Prostate gland (tissue), 2 donors: Measurements from ENCODE around the gene ADCY7. TPM values are rescaled to one million over a fixed set of nuclear protein-coding genes. Genes with fewer than 3 reads are reported as not detected.

Source experiments
- DNase-seq: peaks from one replicate; pipeline ENCODE4 v3.0.0-alpha.2; 2019; ENCODE audit warnings: low spot score
- H3K27ac ChIP-seq, 2 donors: fragments of 200-600 bp; sonication (generic); 2 replicates each; pipeline ENCODE4 v1.5.1; 2017 to 2019
- H3K27me3 ChIP-seq: fragments of 200-600 bp; sonication (generic); replicated peaks from 2 replicates; pipeline ENCODE4 v1.5.1; 2019; ENCODE audit not compliant: insufficient read depth
- H3K36me3 ChIP-seq, 2 donors: fragments of 200-600 bp; sonication (generic); 1 replicate in 1 of 2; 2 replicates in 1 of 2; pipeline versions ENCODE4 v1.5.1 to v1.8.1; 2017 to 2019
- H3K4me1 ChIP-seq: fragments of 200-600 bp; sonication (generic); replicated peaks from 2 replicates; pipeline ENCODE4 v1.5.1; 2019
- H3K4me3 ChIP-seq, 2 donors: fragments of 200-600 bp; sonication (generic); 2 replicates each; pipeline ENCODE4 v1.5.1; 2017 to 2019
- H3K9me3 ChIP-seq: fragments of 200-600 bp; sonication (generic); 2 replicates; pipeline ENCODE4 v1.5.1; 2017
- CTCF ChIP-seq, 4 experiments: fragments of 200-600 bp in 2 of 4; fragments of 450-650 bp in 2 of 4; sonication (generic) in 2 of 4; IDR thresholded peaks; 1 replicate in 3 of 4; 2 replicates in 1 of 4; pipeline ENCODE4 v1.5.1; 2016 to 2019; ENCODE audit warnings: antibody characterized with exemption in 4 of 4, mild to moderate bottlenecking in 2 of 4, moderate library complexity in 2 of 4
- POLR2A ChIP-seq: fragments of 450-650 bp; IDR thresholded peaks from one replicate; pipeline ENCODE4 v1.6.1; 2016; ENCODE audit warnings: antibody characterized with exemption, mild to moderate bottlenecking
- POLR2AphosphoS5 ChIP-seq: sonication (generic); formaldehyde crosslinking; IDR thresholded peaks from one replicate; pipeline ENCODE4 v1.6.1; 2017; ENCODE audit warnings: antibody characterized with exemption
- WGBS: methylation state at CpG from one replicate; pipeline ENCODE4 v1.1.5; 2018; 5-methylcytosine and 5-hydroxymethylcytosine counted together
- intact Hi-C: fragments of 100-400 bp; cut with DNase I; formaldehyde crosslinking; loops from one replicate; pipeline ENCODE4 v1.14.2; 2022
- total RNA-seq, 2 donors: library from RNA; depleted of rRNA; stranded (reverse); fragments of >200 nt; gene quantifications; one replicate each; pipeline ENCODE4 v1.1.0, GENCODE V29; 2016

The ADCY7 gene
- total RNA-seq, 2 donors from 2014 or later: 2.0 to 10.9 TPM

GRCh38 chr16:50351116-50351515, 84.8 kb downstream of the ADCY7 start:
- Histone ChIP-seq H3K27ac (no peak overlapping the region), H3K36me3 (no peaks in the 10 kb centered on the region), H3K9me3 (no peaks in the 10 kb centered on the region), H3K4me1 (no peaks in the 10 kb centered on the region), H3K27me3 (no peaks in the 10 kb centered on the region), H3K4me3 (no peak overlapping the region)
- WGBS: 91% methylated on average over 5 of the region's 5 CpGs
- TF ChIP-seq POLR2A: no peak
- TF ChIP-seq CTCF (IDR thresholded peaks at IDR 0.05): no peak
- TF ChIP-seq POLR2AphosphoS5: no peak
- intact Hi-C loops: loop anchor here (10.0 kb wide), 2 partner anchors 106 to 196 kb away; partner anchors contain the start of gene TENT4B
- DNase-seq: no peak

GRCh38 chr16:50351952-50352351, 85.6 kb downstream of the ADCY7 start:
- DNase-seq: no peak
- H3K36me3 ChIP-seq: no peaks in the 10 kb centered on the region
- 90% methylated on average over 2 of the region's 2 CpGs for WGBS
- no peak overlapping the region for H3K4me3 ChIP-seq
- H3K27ac ChIP-seq: no peak overlapping the region
- H3K27me3 ChIP-seq: no peaks in the 10 kb centered on the region
- no peaks in the 10 kb centered on the region for H3K9me3 ChIP-seq
- no peaks in the 10 kb centered on the region for H3K4me1 ChIP-seq
- intact Hi-C loops: loop anchor here (10.0 kb wide), 2 partner anchors 107 to 197 kb away; partner anchors contain the start of gene TENT4B
- TF ChIP-seq POLR2AphosphoS5 (no peak), POLR2A (no peak), CTCF (IDR thresholded peaks at IDR 0.05) (no peak)

- 49% methylated on average over 1 of the region's 1 CpG for WGBS
- intact Hi-C loops: loop anchor here (10.0 kb wide), 2 partner anchors 109 to 199 kb away; partner anchors contain the start of gene TENT4B
- no peak overlapping the region for H3K27ac ChIP-seq
- no peak overlapping the region for H3K4me3 ChIP-seq
- no peaks in the 10 kb centered on the region for H3K27me3 ChIP-seq
- H3K36me3 ChIP-seq: no peaks in the 10 kb centered on the region
- TF ChIP-seq CTCF (IDR thresholded peaks at IDR 0.05) (no peak), POLR2A (no peak), POLR2AphosphoS5 (no peak)
- H3K9me3 ChIP-seq: no peaks in the 10 kb centered on the region
- no peaks in the 10 kb centered on the region for H3K4me1 ChIP-seq
- no peak for DNase-seq
Measured at GRCh38 chr16:50354082-50354481, 87.7 kb downstream of the ADCY7 start.

GRCh38 chr16:50354629-50355456, 88.5 kb downstream of the ADCY7 start:
- Histone ChIP-seq H3K4me1 (peaks cover 4% of the 10 kb centered on the region), H3K27me3 (no peaks in the 10 kb centered on the region), H3K27ac (no peak overlapping the region), H3K36me3 (no peaks in the 10 kb centered on the region), H3K4me3 (no peak overlapping the region), H3K9me3 (no peaks in the 10 kb centered on the region)
- no peak for DNase-seq
- intact Hi-C loops: loop anchor here (5.0 to 10.0 kb wide), 4 partner anchors 33 to 200 kb away; partner anchors contain the start of gene TENT4B
- TF ChIP-seq POLR2AphosphoS5: no peak
- no peak for TF ChIP-seq POLR2A
- TF ChIP-seq CTCF (IDR thresholded peaks at IDR 0.05): peak; percentile 29 to 54 (median 40)
- WGBS: 88% methylated on average over 11 of the region's 11 CpGs
